Epithelial cell of proximal tubule (primary cell): ENCODE measurements around the gene EML6. TPM values are rescaled to one million over a fixed set of nuclear protein-coding genes. Genes with fewer than 3 reads are reported as not detected.
"Not testable (repeated sequence)": the region's sequence is repeated elsewhere in the genome, so short reads cannot be mapped to it uniquely, and the experiment has no call there.

Source experiments
- DNase-seq: peaks from one replicate; pipeline ENCODE4 v3.0.0-alpha.2; 2011; ENCODE audit warnings: low read depth
- H3K4me3 ChIP-seq: 2 replicates; pipeline ENCODE4 v1.5.1; 2011; ENCODE audit warnings: low read depth, mild to moderate bottlenecking, low read length
- CTCF ChIP-seq: conservative IDR thresholded peaks from 2 replicates; pipeline ENCODE4 v1.5.1; 2012; ENCODE audit warnings: low read depth, mild to moderate bottlenecking, low read length
- total RNA-seq: library from RNA; depleted of rRNA; stranded (reverse); fragments of >200 nt; gene quantifications from 2 replicates; pipeline ENCODE4 v1.2.3, GENCODE V29; 2015

Gene EML6
- total RNA-seq, 1 donor from 2014 or later, result 3.7 TPM

DNA sequence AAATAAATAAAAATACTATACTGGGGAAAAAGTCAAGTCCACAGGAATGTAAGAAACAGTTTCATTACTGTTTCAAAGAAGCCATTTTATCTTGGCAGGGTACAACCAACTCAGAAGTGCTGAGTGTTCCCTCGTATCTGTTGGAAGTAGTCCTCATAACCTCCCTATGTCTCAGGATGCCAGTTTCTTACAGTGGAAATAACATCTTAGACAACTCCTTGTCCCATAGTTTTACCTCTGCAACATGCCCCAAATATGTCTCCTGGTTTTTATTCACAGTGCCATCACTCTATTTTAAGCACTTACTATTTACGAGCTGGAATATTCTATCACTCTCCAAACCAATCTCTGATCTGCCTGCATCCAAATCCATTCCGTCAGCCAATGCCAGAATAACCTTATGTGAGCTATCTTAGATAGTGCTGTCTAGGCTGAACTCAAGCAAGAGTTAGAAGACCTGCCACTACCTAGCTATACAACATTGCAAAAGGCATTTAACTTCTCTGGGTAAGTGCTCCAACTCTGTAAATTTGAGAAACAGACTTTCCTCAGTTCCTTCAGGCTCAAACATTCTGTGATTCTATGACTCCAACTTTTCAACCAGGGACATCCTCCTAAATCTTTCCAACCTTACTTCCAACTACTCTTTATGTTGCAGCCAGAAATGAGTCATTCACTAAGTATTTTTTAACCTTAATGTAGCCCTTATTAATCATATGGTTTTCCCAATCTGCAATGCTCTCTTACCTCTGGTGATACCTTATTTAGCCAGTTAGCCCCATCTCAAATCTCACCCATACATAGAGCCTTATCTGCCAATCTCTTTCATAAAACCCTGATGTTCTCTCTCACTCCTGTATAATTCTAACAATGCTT lies 260.1 kb downstream of the EML6 start:
- TF ChIP-seq CTCF, result no peak
- no peak overlapping the region for H3K4me3 ChIP-seq
- DNase-seq, result no peak

DNA sequence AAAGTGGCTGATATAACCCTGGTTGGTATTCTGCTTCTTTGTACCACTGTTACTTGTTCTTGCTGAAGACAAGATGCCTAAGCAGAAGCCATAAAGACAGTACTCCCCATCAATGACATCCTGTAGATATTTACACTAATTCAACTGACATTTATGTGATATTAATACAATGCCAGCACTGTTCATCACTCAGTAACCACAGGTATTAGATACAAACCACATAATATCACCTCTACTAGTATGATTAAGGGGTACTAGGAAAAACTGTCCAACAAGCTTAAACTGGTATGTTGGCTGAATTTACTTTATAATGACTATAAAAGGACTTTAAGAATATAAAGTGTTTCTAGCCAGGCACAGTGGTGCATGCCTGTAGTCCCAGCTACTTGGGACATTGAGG lies 261.0 kb downstream of the EML6 start:
- DNase-seq, result no peak
- no peak overlapping the region for H3K4me3 ChIP-seq
- no peak for TF ChIP-seq CTCF

DNA sequence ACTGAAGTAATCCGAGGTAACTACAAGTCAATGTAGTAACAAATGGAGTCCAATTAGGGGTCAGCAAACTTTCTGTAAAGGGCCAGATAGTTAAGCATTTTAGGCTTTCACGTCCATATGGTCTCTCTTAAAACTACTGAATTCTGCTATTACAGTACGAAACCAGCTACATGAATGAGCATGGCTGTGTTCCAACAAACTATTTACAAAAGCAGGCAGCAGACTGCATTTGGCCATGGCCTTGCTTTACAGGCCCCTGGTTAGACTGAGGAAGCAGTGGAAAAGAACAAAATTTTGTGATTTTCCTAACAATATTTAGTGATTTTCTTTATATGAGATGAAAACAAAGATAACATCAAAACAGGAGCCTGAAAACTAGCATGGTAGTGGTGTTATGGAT lies 262.8 kb downstream of the EML6 start:
- DNase-seq, result no peak
- no peak for TF ChIP-seq CTCF
- no peak overlapping the region for H3K4me3 ChIP-seq

DNA sequence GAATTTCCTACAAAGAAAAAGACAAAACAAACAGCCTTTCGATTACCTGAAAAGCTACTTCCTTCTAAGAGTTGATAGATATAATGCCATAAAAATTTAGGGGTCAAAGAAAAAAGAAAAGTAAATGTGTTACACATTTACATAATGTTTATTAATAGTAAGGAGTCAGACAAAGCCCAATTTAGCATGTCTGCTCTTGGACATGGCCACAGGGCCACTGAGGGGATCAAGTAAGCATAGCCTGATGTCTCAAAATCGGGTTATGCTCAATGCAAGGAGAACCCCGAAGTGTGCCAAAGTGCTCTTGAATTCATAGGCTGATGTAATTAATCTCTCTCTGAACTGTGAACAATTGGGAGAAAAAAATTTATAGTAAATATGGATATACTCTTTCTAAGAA lies 265.1 kb downstream of the EML6 start:
- no peak for TF ChIP-seq CTCF
- no peak for DNase-seq
- H3K4me3 ChIP-seq, result no peak overlapping the region

GRCh38 chr2:54990694-54991093 lies 267.2 kb downstream of the EML6 start:
- H3K4me3 ChIP-seq, DNase-seq: not testable (repeated sequence)

- no peak for DNase-seq
- TF ChIP-seq CTCF, result no peak
- H3K4me3 ChIP-seq, result no peak overlapping the region
Measured at GRCh38 chr2:54995553-54995952, 272.1 kb downstream of the EML6 start.

DNA sequence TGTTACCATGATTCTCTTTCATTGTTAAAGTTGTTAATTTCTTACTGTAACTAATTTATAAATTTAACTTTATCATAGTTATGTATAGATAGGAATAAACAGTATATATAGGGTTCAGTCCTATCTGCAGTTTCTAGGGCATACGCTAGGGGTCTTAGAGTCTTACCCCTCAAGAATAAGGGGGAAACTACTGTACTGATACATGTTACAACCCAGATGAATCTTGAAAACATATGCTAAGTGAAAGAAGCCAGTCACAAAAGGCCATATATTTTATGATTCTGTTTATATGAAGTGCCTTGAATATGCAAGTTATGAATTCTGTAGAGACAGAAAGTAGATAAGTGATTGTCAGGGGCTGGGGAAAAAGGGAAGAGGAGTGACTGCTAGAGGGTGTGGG lies 274.4 kb downstream of the EML6 start:
- no peak overlapping the region for H3K4me3 ChIP-seq
- no peak for TF ChIP-seq CTCF
- no peak for DNase-seq
